Measurements from ENCODE around the gene ZNRF2. TPM values are rescaled to one million over a fixed set of nuclear protein-coding genes. Genes with fewer than 3 reads are reported as not detected.

The ZNRF2 gene
- total RNA-seq, 1 donor: 6.5 TPM

DNA sequence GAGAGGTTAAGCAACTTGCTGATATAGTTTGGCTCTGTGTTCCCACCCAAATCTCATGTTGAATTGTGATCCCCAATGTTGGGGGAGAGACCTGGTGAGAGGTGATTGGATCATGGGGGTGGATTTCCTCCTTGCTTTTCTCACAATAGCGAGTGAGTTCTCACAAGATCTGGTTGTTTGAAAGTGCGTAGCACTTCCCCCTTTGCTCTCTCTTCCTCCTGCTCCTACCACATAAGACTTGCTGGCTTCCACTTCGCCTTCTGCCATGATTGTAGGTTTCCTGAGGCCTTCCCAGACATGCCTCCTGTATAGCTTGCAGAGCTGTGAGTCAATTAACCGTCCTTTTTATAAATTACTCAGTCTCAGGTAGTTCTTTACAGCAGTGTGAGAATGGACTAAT is 13.5 kb upstream of the ZNRF2 start:
- no peak overlapping the region for H3K4me3 ChIP-seq (ENCODE audit: low read depth, low read length)
- DNase-seq (ENCODE audit: low read depth): no peak
- TF ChIP-seq, protein P1, sequence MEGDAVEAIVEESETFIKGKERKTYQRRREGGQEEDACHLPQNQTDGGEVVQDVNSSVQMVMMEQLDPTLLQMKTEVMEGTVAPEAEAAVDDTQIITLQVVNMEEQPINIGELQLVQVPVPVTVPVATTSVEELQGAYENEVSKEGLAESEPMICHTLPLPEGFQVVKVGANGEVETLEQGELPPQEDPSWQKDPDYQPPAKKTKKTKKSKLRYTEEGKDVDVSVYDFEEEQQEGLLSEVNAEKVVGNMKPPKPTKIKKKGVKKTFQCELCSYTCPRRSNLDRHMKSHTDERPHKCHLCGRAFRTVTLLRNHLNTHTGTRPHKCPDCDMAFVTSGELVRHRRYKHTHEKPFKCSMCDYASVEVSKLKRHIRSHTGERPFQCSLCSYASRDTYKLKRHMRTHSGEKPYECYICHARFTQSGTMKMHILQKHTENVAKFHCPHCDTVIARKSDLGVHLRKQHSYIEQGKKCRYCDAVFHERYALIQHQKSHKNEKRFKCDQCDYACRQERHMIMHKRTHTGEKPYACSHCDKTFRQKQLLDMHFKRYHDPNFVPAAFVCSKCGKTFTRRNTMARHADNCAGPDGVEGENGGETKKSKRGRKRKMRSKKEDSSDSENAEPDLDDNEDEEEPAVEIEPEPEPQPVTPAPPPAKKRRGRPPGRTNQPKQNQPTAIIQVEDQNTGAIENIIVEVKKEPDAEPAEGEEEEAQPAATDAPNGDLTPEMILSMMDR (IDR thresholded peaks at IDR 0.05; ENCODE audit: insufficient read depth, low read depth, low read length): no peak

DNA sequence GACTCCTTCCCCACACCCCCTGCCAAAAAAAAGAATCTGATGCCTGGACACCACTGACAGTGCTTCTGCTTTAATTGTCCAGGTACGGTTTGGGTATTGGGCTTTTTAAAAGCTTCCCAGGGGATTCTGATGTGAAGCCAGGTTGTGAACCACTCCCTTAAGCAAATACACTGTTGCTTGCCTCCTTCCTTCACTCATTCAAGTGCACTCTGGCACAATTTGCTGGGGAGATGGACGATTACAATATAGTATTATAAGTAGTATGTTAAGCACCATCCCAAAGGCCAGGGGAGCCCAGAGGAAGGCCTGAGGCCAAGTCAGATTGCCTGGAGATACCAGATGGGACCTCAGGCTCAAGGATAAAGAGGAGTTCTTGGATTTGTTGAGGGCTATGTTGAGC is 12.3 kb upstream of the ZNRF2 start:
- TF ChIP-seq, protein P1 (IDR thresholded peaks at IDR 0.05; ENCODE audit: insufficient read depth, low read depth, low read length): no peak
- DNase-seq (ENCODE audit: low read depth): no peak
- no peak overlapping the region for H3K4me3 ChIP-seq (ENCODE audit: low read depth, low read length)

DNA sequence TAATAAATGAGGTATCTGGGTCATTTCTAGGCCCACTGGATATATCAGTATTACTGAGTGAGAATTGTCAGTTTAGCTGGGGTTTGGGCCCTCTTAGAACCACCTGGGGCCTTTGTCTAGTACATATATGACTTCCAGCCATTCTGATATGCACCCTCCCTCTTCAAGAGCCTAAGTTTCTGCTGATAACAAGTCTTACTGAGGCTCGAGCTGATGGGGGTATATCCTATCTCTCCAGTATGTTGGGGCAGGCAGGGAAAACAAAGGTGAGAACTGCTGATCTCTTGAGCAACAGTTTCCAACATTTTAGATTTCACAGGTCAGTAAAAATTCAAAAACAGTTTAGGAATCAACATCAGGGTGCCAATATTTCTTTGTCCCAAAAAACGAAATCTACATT is 10.8 kb upstream of the ZNRF2 start:
- no peak overlapping the region for H3K4me3 ChIP-seq (ENCODE audit: low read depth, low read length)
- TF ChIP-seq, protein P1 (IDR thresholded peaks at IDR 0.05; ENCODE audit: insufficient read depth, low read depth, low read length): no peak
- DNase-seq (ENCODE audit: low read depth): no peak

DNA sequence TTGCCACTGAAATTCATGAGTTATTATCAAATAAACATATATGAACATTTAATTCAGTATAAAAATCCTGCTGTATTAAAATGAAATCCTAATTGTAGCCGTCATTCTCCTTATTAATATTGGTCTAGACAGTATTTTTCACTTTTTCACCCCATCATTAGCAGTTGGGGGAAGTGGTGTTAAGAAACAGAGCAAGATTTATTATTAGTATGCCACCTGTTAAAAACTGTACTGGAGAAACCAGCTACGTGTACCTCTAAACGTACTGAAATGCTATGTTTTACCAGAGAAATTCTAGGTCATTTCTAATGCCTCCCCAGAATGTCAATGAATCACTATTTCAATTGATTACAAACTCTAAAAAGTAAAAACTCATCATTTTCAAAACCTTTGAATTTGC is 9.8 kb upstream of the ZNRF2 start:
- no peak overlapping the region for H3K4me3 ChIP-seq (ENCODE audit: low read depth, low read length)
- TF ChIP-seq, protein P1 (IDR thresholded peaks at IDR 0.05; ENCODE audit: insufficient read depth, low read depth, low read length): no peak
- DNase-seq (ENCODE audit: low read depth): no peak

DNA sequence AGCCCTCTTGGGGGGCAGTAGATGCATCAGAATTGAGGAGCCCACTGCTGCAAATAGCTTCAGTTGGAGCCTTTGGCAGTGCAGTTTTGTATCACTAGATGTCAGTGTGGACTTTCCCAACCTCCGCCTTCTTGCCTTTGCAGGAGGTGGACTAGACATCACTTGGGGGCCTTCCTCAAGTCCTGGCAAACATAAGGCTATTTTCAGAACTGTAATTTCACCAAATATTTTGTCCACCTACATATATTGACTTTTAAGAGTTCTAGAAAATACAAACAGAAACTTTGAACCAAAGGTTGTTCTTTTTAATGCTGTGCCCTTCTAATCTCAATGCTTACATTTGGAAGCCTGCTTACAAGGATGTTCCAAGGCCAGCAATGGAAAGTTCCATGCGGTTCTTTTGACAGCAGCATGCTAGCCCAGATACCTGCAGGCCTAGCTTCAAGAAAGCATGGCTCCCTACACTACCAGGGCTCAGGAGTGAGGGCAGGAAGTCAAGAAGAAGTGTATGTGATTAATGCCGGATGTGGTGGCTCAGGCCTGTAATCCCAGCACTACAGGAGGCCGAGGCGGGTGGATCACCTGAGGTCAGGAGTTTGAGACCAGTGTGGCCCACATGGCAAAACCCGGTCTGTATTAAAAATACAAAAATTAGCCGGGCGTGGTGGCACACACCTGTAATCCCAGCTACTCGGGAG is 8.0 kb upstream of the ZNRF2 start:
- H3K4me3 ChIP-seq (ENCODE audit: low read depth, low read length): no peak overlapping the region
- peak; percentile 63 for DNase-seq (ENCODE audit: low read depth)
- TF ChIP-seq, protein P1 (IDR thresholded peaks at IDR 0.05; ENCODE audit: insufficient read depth, low read depth, low read length): peak; percentile 76

DNA sequence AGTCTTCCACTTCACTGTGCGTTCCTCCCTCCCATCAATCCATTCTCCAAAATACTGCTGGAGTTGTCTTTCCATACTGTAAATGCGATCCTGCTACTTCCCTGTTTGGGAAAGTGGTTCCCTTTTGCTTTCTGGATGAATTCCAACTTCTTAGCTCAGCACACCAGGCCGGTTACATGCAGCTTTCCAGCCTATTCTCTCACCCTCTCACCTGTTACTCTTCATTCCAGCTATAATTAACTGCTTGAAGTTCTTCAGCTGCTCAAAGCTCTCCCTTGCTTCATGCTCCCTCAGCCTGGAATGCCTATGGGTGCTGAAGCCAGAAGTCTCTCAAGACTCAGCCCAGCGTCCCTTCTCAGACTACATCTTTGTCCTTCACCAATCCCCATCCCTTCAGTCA is 6.0 kb upstream of the ZNRF2 start:
- DNase-seq (ENCODE audit: low read depth): no peak
- TF ChIP-seq, protein P1 (IDR thresholded peaks at IDR 0.05; ENCODE audit: insufficient read depth, low read depth, low read length): no peak

More for the DNA sequence above, 6.0 kb upstream of the ZNRF2 start:
- no peak overlapping the region for H3K4me3 ChIP-seq (ENCODE audit: low read depth, low read length)

Measured in fibroblast of villous mesenchyme (primary cell).